Muscle layer of duodenum (tissue), 2 donors: Measurements from ENCODE around the gene PPID.
"Not testable (repeated sequence)": the region's sequence is repeated elsewhere in the genome, so short reads cannot be mapped to it uniquely, and the experiment has no call there.

Experiments
- H3K27ac ChIP-seq: one replicate; pipeline ENCODE4 v1.7.0; 2013; ENCODE audit warnings: mild to moderate bottlenecking, low read length
- H3K27me3 ChIP-seq: one replicate; pipeline ENCODE4 v1.7.0; 2013; ENCODE audit warnings: low read depth, mild to moderate bottlenecking, control low read depth, low read length
- H3K36me3 ChIP-seq, 2 donors: one replicate each; pipeline ENCODE4 v1.7.0; 2013; ENCODE audit warnings: low read length in 2 of 2, control low read depth in 1 of 2, mild to moderate bottlenecking in 1 of 2; ENCODE audit not compliant: insufficient read depth in 2 of 2, control insufficient read depth in 1 of 2
- H3K4me1 ChIP-seq, 2 donors: one replicate each; pipeline ENCODE4 v1.7.0; 2013; ENCODE audit warnings: low read length in 2 of 2, mild to moderate bottlenecking in 2 of 2, control low read depth in 1 of 2, moderate library complexity in 1 of 2; ENCODE audit not compliant: insufficient read depth in 2 of 2, control insufficient read depth in 1 of 2
- H3K4me3 ChIP-seq, 2 donors: one replicate each; pipeline ENCODE4 v1.7.0; 2013; ENCODE audit warnings: low read length in 2 of 2, low read depth in 1 of 2, mild to moderate bottlenecking in 1 of 2
- H3K9me3 ChIP-seq, 2 donors: one replicate each; pipeline ENCODE4 v1.7.0; 2013; ENCODE audit warnings: low read length in 2 of 2, control low read depth in 1 of 2, mild to moderate bottlenecking in 1 of 2; ENCODE audit not compliant: control insufficient read depth in 1 of 2
- donor health status: healthy.

The PPID gene

DNA sequence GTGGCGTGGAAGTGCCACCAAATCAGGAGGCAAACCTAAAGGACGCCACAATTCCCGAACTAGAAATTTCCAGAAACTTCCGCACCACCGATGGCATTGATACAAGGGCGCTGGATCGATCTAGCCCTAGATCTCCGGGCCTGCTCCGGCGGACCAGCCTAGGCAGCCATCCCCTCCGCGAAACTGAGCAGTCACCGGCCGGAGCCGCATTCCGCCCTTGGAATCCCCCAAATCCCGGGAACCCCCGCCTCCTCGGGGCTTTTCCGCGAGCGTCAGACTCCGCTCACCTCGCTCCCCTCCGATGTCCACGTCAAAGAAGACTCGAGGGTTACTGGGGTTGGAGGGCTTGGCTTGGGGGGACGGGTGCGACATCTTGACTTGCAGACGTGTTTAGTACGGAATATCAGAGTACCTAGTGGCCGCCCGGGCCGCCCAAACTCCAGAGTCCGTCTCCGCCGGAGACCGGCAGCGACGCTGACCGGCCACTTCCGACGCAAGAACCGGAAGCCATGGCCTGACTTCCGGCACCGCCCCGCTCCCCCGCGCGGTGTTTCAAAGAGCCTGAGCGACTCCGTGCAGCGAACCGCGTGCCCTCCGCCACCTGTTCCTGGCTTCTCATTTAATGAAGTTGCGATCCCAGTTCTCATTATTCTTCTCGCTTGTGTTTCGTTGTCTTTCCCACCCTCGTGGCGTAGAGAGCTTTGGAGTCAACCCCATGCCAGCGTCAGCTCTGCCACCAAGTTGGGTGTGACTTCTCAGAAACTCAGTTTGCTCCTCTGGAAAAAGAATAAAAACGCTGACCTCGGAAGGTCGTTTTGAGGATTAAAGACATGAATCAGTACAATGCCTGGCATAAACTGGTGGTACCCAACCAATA, at the start of gene PPID:
Gene PPID, minus strand, starts transcription at position 480 of the 877 bp plus-strand sequence. Its CDS starts 108 bp downstream, at position 372.
- Histone ChIP-seq H3K4me3 (peak within 1 kb of the TSS; percentile 96 to 99), H3K9me3 (no peaks in the 10 kb centered on the region), H3K36me3 (peaks cover 20 to 22% of the 10 kb centered on the region in 2 donors), H3K4me1 (peaks cover 0 to 11% of the 10 kb centered on the region in 2 donors), H3K27me3 (no peaks in the 10 kb centered on the region), H3K27ac (peak within 1 kb of the TSS; percentile 94)

DNA sequence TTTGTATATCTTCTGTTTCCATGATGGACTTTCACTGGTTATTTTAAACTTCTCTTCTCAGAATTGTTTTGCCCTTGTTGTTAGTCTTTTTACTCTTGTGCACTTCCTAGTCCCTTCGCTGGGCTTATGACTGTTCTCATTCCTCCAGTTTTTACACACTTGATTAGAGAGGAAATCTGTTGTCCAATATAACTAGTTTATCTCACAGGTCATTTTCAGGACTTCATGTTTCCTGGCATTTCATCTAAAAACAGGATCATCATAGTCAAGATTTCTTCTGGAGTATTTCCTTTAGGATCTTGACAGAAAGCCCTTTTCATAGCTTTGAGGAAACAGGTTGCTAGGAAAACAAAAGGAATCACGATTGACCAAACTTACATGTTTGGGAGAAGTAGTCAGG, 48.6 kb upstream of the PPID start:
- Histone ChIP-seq H3K4me3 (peak overlapping the region in 1 of 2 donors; percentile 96), H3K27me3 (no peaks in the 10 kb centered on the region), H3K27ac (peak overlapping the region; percentile 39), H3K36me3 (no peaks in the 10 kb centered on the region), H3K9me3 (no peaks in the 10 kb centered on the region), H3K4me1 (peaks cover 9 to 17% of the 10 kb centered on the region in 2 donors)

DNA sequence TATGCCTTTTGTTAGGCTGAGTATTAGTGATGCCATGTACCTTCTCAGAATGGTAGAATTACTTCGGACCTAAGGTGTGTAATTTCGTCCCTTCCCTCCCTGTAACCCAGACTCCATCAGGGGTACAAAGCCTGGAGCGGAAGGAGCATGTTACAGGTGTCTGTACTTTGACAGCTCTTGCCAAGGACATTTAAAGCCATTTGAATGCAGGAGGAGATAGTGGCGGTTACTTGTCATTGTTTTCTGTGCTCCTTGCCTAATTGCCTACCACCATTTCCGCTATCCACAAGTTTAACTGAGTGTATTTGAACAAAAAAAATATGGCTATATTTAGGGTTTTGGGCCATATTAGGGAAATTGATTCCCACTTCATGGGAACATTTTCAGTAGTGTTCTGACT, 47.5 kb upstream of the PPID start:
- peaks cover 9 to 17% of the 10 kb centered on the region in 2 donors for H3K4me1 ChIP-seq
- H3K27me3 ChIP-seq: no peaks in the 10 kb centered on the region
- no peaks in the 10 kb centered on the region for H3K36me3 ChIP-seq
- no peak overlapping the region for H3K27ac ChIP-seq
- no peaks in the 10 kb centered on the region for H3K9me3 ChIP-seq
- peak overlapping the region; percentile 78 to 96 for H3K4me3 ChIP-seq

DNA sequence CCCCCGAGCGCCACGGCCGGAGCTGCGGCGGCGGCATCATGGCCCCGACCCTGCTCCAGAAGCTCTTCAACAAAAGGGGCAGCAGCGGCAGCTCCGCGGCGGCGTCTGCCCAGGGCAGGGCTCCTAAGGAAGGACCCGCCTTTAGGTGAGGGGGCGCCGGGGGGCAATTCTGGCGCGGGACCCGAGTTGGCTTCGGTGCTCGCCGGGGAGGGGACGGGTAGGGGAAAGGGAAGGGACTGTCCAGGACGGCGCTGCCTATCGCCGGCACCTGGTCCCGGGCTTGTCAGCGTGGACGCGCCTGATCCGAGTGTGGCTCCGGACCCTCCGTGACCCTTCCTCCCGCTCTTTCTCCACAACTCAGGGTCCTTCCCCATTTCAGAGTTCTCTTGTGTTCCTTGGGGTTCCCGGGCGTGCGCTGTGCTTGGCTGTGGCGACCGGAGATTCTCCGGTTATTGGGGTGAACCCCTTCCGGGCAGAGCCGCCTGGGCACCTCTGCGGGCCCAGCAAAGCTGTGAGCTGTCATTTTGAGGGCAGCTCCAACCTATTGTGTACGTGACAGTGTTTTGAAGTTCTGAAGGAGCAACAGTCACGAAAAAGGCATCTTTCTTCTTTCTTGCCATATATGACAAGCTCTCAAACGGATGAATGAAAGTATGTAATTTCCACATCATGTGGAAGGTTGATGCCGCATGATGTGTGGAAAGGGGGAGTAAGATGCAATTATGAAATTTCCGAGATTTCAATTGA, 46.2 kb upstream of the PPID start:
- Histone ChIP-seq H3K9me3 (no peaks in the 10 kb centered on the region), H3K27me3 (no peaks in the 10 kb centered on the region), H3K4me1 (peaks cover 9 to 12% of the 10 kb centered on the region in 2 donors), H3K36me3 (no peaks in the 10 kb centered on the region), H3K4me3 (peak overlapping the region; percentile 78 to 96), H3K27ac (peak overlapping the region; percentile 82)

DNA sequence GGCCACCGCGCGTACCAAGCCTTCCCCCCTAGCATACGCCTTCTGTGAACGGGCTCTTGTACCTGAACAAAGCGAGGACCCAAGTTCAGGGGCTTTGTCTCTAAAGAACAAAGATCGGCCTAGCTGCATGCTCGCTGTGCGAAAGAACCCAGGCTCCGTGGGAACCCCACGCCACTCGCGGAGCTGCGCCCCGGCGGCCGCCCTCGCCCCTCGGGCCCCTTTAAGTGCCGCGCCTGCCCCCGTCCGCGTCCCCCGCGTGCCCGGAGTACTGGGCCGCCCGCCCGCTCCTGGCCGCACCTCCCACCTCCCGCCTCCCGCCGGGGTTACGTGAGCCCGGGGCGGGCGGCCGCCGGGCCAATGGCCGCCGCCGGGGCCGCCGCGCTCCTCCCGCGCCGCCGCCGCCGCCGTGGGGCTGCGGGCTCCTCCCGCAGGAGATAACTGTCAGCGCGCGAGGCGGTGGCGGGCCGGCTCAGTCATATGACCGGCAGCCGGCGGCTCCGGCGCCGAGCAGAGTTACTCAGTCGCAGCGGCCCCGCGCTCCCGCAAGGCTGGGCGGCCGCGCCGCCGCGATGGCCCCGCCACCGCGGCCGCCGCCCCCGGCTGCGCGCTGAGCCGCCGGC, 45.5 kb upstream of the PPID start, which contains the start of gene FNIP2:
Gene FNIP2, plus strand, starts transcription at position 472 of the 620 bp plus-strand sequence. CDS start 187 bp downstream, outside the sequence.
- Histone ChIP-seq H3K27me3 (no peaks in the 10 kb centered on the region), H3K36me3 (no peaks in the 10 kb centered on the region), H3K4me1 (peaks cover 9 to 11% of the 10 kb centered on the region in 2 donors), H3K9me3 (no peaks in the 10 kb centered on the region), H3K27ac (peak within 1 kb of the TSS; percentile 82), H3K4me3 (peak within 1 kb of the TSS; percentile 78 to 96)

DNA sequence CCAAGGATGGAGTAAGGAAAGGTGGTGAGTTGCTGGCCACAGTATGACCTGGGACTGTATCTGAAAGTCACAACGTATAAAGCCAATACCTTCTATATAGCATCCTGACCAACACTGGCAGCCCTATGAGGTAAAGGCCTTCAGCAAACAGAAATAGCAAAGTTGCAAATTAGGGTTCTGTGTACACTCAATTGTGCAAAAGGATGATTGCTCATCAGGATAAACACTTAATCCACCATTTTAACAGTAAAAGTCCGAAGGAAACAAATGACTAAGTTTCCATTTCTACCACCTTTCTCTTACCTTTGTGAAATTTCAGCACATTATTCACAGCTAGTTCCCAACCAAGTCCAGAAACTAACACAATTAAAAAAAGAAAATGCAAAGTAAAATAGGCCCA, 44.3 kb upstream of the PPID start:
- H3K27ac ChIP-seq: no peak overlapping the region
- H3K9me3 ChIP-seq: no peaks in the 10 kb centered on the region
- H3K4me3 ChIP-seq: no peak overlapping the region
- no peaks in the 10 kb centered on the region for H3K27me3 ChIP-seq
- H3K36me3 ChIP-seq: no peaks in the 10 kb centered on the region
- peaks cover 9 to 11% of the 10 kb centered on the region in 2 donors for H3K4me1 ChIP-seq

DNA sequence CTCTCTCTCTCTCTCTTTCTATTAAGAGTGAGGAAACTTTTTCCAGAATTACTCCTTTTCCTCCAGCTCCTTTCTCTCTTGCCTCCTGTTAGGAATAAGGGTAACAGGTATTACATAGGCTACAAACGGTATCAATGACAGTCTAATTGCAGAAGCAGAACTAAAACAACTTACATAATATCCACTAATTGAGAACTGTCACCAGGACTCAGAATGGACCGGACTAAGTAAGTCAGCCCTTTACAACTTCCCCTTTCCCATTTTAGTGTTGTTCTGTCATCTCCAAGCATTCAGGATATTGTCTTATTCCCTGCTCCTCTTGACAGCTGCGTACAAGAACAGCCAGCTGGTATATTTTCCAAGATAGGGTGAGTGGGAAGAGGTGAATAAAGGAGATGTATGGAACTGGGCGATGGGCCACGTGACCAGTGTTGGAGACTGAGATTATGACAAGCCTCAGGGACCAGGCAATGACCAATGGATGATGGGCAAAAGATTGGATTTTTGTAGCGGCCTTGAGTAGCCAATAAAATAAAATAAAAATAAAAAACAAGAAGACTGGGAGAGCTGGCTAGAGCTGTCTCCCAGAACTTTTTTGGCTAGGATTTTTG, 43.3 kb upstream of the PPID start:
- Histone ChIP-seq H3K27me3 (no peaks in the 10 kb centered on the region), H3K27ac (no peak overlapping the region), H3K4me1 (peaks cover 4 to 11% of the 10 kb centered on the region in 2 donors)

DNA sequence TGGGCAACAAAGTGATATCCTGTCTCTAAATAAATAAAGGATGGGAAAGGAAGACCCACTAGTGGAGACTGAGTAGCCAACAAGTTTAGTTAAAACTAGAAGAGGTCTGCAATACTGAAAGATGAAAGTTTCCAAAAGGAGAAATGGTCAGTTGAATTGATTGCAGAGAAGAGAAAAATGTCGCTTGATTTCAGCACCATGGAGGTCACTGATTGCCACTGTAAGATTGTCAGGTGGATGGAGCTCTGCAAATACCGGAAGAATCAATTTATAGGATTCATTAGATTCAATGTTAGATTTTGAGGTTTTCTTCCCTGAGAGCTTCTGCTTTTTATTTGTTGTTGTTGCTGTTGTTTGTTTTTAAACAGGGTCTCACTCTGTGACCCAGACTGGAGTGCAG, 40.3 kb upstream of the PPID start:
- no peak overlapping the region for H3K4me3 ChIP-seq
- H3K36me3 ChIP-seq: no peaks in the 10 kb centered on the region
- no peaks in the 10 kb centered on the region for H3K9me3 ChIP-seq
- no peaks in the 10 kb centered on the region for H3K27me3 ChIP-seq
- H3K4me1 ChIP-seq: peaks cover 0 to 6% of the 10 kb centered on the region in 2 donors
- no peak overlapping the region for H3K27ac ChIP-seq

More for the DNA sequence above, 43.3 kb upstream of the PPID start:
- Histone ChIP-seq H3K36me3 (no peaks in the 10 kb centered on the region), H3K4me3 (no peak overlapping the region), H3K9me3 (no peaks in the 10 kb centered on the region)

DNA sequence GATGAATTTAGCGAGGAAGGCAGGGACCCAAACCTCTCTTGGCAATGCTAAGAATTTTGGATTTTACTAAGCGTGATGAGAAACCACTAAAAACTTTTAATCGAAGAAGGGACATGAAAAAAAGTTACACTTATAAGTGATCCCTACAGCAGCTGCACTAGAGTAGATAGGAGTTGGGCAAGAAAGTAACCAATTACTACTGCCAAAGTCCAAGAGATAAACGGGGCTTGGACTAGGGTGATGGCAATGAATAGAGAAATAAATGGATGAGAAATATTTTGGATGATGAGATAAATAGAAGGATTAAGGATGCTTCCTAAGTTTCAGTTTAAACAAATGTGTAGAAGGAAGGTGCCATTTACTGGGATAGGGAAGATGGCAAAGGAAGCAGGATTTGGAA, 39.4 kb upstream of the PPID start:
- Histone ChIP-seq H3K4me3 (no peak overlapping the region), H3K36me3 (no peaks in the 10 kb centered on the region), H3K27me3 (no peaks in the 10 kb centered on the region), H3K4me1 (peaks cover 0 to 2% of the 10 kb centered on the region in 2 donors), H3K9me3 (no peaks in the 10 kb centered on the region), H3K27ac (no peak overlapping the region)

DNA sequence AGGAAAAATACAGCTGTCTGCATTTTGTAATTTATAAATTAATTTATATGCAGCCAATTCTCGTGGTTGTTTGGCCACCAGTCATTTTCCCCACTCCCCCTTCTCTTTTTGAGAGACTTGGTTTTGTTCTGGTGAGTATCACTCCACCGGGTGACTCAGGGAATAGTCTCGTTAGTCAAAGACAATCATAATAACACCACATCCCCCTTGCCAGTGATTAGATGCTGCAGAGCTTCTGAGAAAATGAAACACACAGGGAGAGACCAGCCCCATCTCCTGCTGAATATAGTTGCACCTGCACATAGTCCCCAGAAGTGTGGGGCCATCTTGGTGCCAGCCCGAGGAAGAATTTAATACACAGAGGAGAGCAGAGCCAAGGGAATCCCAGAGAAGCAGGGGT, 37.7 kb upstream of the PPID start:
- Histone ChIP-seq H3K4me1 (no peaks in the 10 kb centered on the region), H3K27me3 (no peaks in the 10 kb centered on the region), H3K36me3 (no peaks in the 10 kb centered on the region), H3K9me3 (no peaks in the 10 kb centered on the region), H3K27ac (no peak overlapping the region), H3K4me3 (no peak overlapping the region)

DNA sequence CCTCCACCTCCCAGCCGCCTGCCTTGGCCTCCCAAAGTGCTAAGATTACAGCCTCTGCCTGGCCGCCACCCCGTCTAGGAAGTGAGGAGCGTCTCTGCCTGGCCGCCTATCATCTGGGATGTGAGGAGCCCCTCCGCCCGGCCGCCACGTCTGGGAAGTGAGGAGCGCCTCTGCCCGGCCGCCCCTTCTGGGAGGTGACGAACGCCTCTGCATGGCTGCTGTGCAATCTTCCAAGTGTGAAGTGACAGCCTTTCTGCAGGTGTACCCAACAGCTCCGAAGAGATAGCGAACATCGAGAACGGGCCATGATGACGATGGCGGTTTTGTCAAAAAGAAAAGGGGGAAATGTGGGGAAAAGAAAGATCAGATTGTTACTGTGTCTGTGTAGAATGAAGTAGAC, 36.3 kb upstream of the PPID start:
- not testable (repeated sequence) for H3K9me3 ChIP-seq, H3K4me1 ChIP-seq, H3K36me3 ChIP-seq, H3K27ac ChIP-seq, H3K4me3 ChIP-seq, H3K27me3 ChIP-seq
